Measurements from ENCODE around the gene DGCR8.
"Not testable (repeated sequence)": the region's sequence is repeated elsewhere in the genome, so short reads cannot be mapped to it uniquely, and the experiment has no call there.

The DGCR8 gene

GRCh38 chr22:20053407-20054033 is 26.5 kb upstream of the DGCR8 start:
- DNase-seq: no peak

GRCh38 chr22:20054034-20054427 is 26.0 kb upstream of the DGCR8 start:
- DNase-seq: no peak

- DNase-seq: no peak
Measured at GRCh38 chr22:20054485-20054884, 25.6 kb upstream of the DGCR8 start.

- DNase-seq: no peak
Measured at GRCh38 chr22:20055144-20055543, 24.9 kb upstream of the DGCR8 start.

- no peak for DNase-seq
Measured at GRCh38 chr22:20055654-20056053, 24.4 kb upstream of the DGCR8 start.

GRCh38 chr22:20056161-20056560 is 23.9 kb upstream of the DGCR8 start:
- no peak for DNase-seq

GRCh38 chr22:20056696-20057386 is 23.2 kb upstream of the DGCR8 start:
- DNase-seq: no peak

GRCh38 chr22:20057596-20058268 is 22.3 kb upstream of the DGCR8 start:
- DNase-seq: no peak

- DNase-seq: no peak
Measured at GRCh38 chr22:20058989-20059770, 20.9 kb upstream of the DGCR8 start.

GRCh38 chr22:20060700-20061480 is 19.2 kb upstream of the DGCR8 start:
- no peak for DNase-seq

- DNase-seq: no peak
Measured at GRCh38 chr22:20061481-20061861, 18.6 kb upstream of the DGCR8 start.

- DNase-seq: no peak
Measured at GRCh38 chr22:20062043-20062765, 17.8 kb upstream of the DGCR8 start.

- no peak for DNase-seq
Measured at GRCh38 chr22:20062766-20063083, 17.3 kb upstream of the DGCR8 start.

GRCh38 chr22:20063271-20064139 is 16.5 kb upstream of the DGCR8 start:
- DNase-seq: no peak

- no peak for DNase-seq
Measured at GRCh38 chr22:20064140-20064480, 15.9 kb upstream of the DGCR8 start.

GRCh38 chr22:20064545-20065262 is 15.3 kb upstream of the DGCR8 start:
- no peak for DNase-seq

GRCh38 chr22:20065896-20066616 is 14.0 kb upstream of the DGCR8 start:
- no peak for DNase-seq

GRCh38 chr22:20066617-20067383 is 13.2 kb upstream of the DGCR8 start:
- no peak for DNase-seq

GRCh38 chr22:20067384-20067682 is 12.7 kb upstream of the DGCR8 start:
- not testable (repeated sequence) for DNase-seq

All from NCI-H2171 (cell line).